HepG2 (cell line): ENCODE measurements around the gene ACTL7B. TPM values are rescaled to one million over a fixed set of nuclear protein-coding genes. Genes with fewer than 3 reads are reported as not detected.

Experiments
- EP300 ChIP-seq, 3 experiments: sonication (generic) in 1 of 3; formaldehyde crosslinking in 1 of 3; IDR thresholded peaks; 2 replicates each; pipeline versions ENCODE4 v1.5.1 to v1.6.1; 2011 to 2020; ENCODE audit warnings: low read depth in 2 of 3, low read length in 2 of 3, borderline replicate concordance in 1 of 3, improper control_type of control experiment in 1 of 3, mild to moderate bottlenecking in 1 of 3, missing genetic modification reagents in 1 of 3, moderate library complexity in 1 of 3
- FOXA3 ChIP-seq: IDR thresholded peaks from 2 replicates; pipeline ENCODE4 v1.6.1; 2016; ENCODE audit warnings: missing genetic modification reagents, missing compliant biosample characterization
- HMGA1 ChIP-seq: sonication (generic); formaldehyde crosslinking; conservative IDR thresholded peaks from 2 replicates; pipeline ENCODE4 v1.4.0; 2020; ENCODE audit warnings: missing genetic modification reagents
- KLF12 ChIP-seq: sonication (generic); formaldehyde crosslinking; IDR thresholded peaks from 2 replicates; pipeline ENCODE4 v1.4.0; 2020; ENCODE audit warnings: missing genetic modification reagents, borderline replicate concordance
- MED13 ChIP-seq: sonication (generic); formaldehyde crosslinking; IDR thresholded peaks from 2 replicates; pipeline ENCODE4 v1.5.0; 2020; ENCODE audit warnings: missing genetic modification reagents
- NCOR1 ChIP-seq: fragments of 200-600 bp; sonication (generic); IDR thresholded peaks from 2 replicates; pipeline ENCODE4 v1.7.0; 2017; ENCODE audit warnings: antibody characterized with exemption, low read length, borderline replicate concordance
- PAWR ChIP-seq: sonication (generic); formaldehyde crosslinking; IDR thresholded peaks from 2 replicates; pipeline ENCODE4 v1.4.0; 2020; ENCODE audit warnings: missing genetic modification reagents, mild to moderate bottlenecking, borderline replicate concordance
- POLR2AphosphoS5 ChIP-seq: IDR thresholded peaks from 2 replicates; pipeline ENCODE4 v1.6.1; 2012; ENCODE audit warnings: low read depth, low read length
- SP1 ChIP-seq, 2 experiments: fragments of 450-650 bp in 1 of 2; sonication (generic) in 1 of 2; formaldehyde crosslinking in 1 of 2; IDR thresholded peaks; 2 replicates each; pipeline versions ENCODE4 v1.4.0 to v1.6.1; 2016 to 2020; ENCODE audit warnings: missing genetic modification reagents in 1 of 2
- SPEN ChIP-seq: sonication (generic); formaldehyde crosslinking; IDR thresholded peaks from 2 replicates; pipeline ENCODE4 v1.5.1; 2020; ENCODE audit warnings: low read depth, mild to moderate bottlenecking, missing genetic modification reagents
- TBX3 ChIP-seq: fragments of 450-650 bp; IDR thresholded peaks from 2 replicates; pipeline ENCODE4 v1.6.1; 2017; ENCODE audit warnings: antibody characterized with exemption, mild to moderate bottlenecking, inconsistent platforms, borderline replicate concordance
- ZFP36L1 ChIP-seq: sonication (generic); formaldehyde crosslinking; IDR thresholded peaks from 2 replicates; pipeline ENCODE4 v1.8.0; 2022; ENCODE audit warnings: mild to moderate bottlenecking, missing genetic modification reagents, moderate library complexity
- ZKSCAN1 ChIP-seq: fragments of 150-350 bp; IDR thresholded peaks from 2 replicates; pipeline ENCODE4 v1.6.1; 2014; ENCODE audit warnings: low read length
- ZMAT3 ChIP-seq: sonication (generic); formaldehyde crosslinking; conservative IDR thresholded peaks from 2 replicates; pipeline ENCODE4 v1.7.0; 2021; ENCODE audit warnings: missing genetic modification reagents
- ZMYM3 ChIP-seq: sonication (generic); formaldehyde crosslinking; IDR thresholded peaks from 2 replicates; pipeline ENCODE4 v1.5.1; 2020; ENCODE audit warnings: mild to moderate bottlenecking, missing genetic modification reagents
- ZNF101 ChIP-seq: sonication (generic); formaldehyde crosslinking; IDR thresholded peaks from 2 replicates; pipeline ENCODE4 v1.4.0; 2020; ENCODE audit warnings: mild to moderate bottlenecking, low read depth, missing genetic modification reagents, borderline replicate concordance
- ZNF335 ChIP-seq: sonication (generic); formaldehyde crosslinking; IDR thresholded peaks from 2 replicates; pipeline ENCODE4 v1.4.0; 2020; ENCODE audit warnings: missing genetic modification reagents
- ZNF354B ChIP-seq: sonication (generic); formaldehyde crosslinking; IDR thresholded peaks from 2 replicates; pipeline ENCODE4 v1.8.0; 2022; ENCODE audit warnings: mild to moderate bottlenecking, missing genetic modification reagents
- ZNF703 ChIP-seq: sonication (generic); formaldehyde crosslinking; IDR thresholded peaks from 2 replicates; pipeline ENCODE4 v1.5.1; 2020; ENCODE audit warnings: missing genetic modification reagents, mild to moderate bottlenecking, moderate library complexity, borderline replicate concordance
- polyA plus RNA-seq, 8 experiments: library from polyadenylated mRNA; depleted of rRNA in 3 of 8; stranded (reverse) in 7 of 8; unstranded in 1 of 8; fragments of >200 nt; fragmentation: Illumina TruSeq in 4 of 8; extraction: Trizol in 4 of 8; gene quantifications; 2 replicates each; pipeline versions ENCODE4 v1.2.1 to v1.2.3, GENCODE V29; 2011 to 2016; ENCODE audit warnings: low read depth in 4 of 8, missing spikeins in 1 of 8, mixed read lengths in 1 of 8; ENCODE audit not compliant: insufficient read depth in 1 of 8
- total RNA-seq, 5 experiments: library from RNA; depleted of rRNA; stranded (reverse); fragments of >200 nt; fragmentation: Illumina TruSeq; extraction: Trizol; gene quantifications; 2 replicates each; pipeline ENCODE4 v1.2.3, GENCODE V29; 2016; ENCODE audit warnings: low read depth in 1 of 5
- TF ChIP-seq, protein P1 (sequence below): sonication (generic); formaldehyde crosslinking; IDR thresholded peaks from 2 replicates; pipeline ENCODE4 v1.4.0; 2020; ENCODE audit warnings: missing genetic modification reagents, borderline replicate concordance
- TF ChIP-seq, protein P2 (sequence below): conservative IDR thresholded peaks from 2 replicates; pipeline ENCODE4 v1.6.1; 2018; ENCODE audit warnings: missing genetic modification reagents
- TF ChIP-seq, protein P3 (sequence below): sonication (generic); formaldehyde crosslinking; IDR thresholded peaks from 2 replicates; pipeline ENCODE4 v1.4.0; 2020; ENCODE audit warnings: missing genetic modification reagents
- TF ChIP-seq, protein P4 (sequence below): sonication (generic); formaldehyde crosslinking; IDR thresholded peaks from 2 replicates; pipeline ENCODE4 v1.8.0; 2022; ENCODE audit warnings: mild to moderate bottlenecking, missing genetic modification reagents; ENCODE audit not compliant: insufficient replicate concordance

Gene ACTL7B
- total and polyA plus RNA-seq, 2 of the 13 experiments (the other 11 are each of a cell fraction or from before 2014, with no cell fraction given) = 0.07 to 0.11 TPM

DNA sequence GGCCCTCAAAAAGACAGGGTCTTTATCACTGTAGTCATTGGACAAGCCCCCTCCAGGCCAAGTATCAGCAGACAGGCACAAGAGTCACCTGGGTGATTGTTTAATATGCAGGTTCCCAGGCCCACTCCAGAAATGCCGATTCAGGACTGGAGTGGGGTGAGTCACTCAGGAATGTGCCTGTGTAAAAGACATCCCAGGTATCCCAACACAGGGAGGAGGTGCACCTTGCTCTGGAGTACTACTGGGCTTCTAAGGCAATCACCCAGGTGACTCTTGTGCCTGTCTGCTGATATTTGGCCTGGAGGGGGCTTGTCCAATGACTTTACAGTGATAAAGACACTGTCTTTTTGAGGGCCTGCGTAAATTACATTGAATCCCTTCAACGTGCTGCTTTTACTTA lies 40.6 kb downstream of the ACTL7B start (continued):
- no peak for TF ChIP-seq NCOR1
- no peak for TF ChIP-seq PAWR (CRISPR knock-in tag)
- no peak for TF ChIP-seq ZMYM3 (CRISPR knock-in tag)
- TF ChIP-seq, protein P1, sequence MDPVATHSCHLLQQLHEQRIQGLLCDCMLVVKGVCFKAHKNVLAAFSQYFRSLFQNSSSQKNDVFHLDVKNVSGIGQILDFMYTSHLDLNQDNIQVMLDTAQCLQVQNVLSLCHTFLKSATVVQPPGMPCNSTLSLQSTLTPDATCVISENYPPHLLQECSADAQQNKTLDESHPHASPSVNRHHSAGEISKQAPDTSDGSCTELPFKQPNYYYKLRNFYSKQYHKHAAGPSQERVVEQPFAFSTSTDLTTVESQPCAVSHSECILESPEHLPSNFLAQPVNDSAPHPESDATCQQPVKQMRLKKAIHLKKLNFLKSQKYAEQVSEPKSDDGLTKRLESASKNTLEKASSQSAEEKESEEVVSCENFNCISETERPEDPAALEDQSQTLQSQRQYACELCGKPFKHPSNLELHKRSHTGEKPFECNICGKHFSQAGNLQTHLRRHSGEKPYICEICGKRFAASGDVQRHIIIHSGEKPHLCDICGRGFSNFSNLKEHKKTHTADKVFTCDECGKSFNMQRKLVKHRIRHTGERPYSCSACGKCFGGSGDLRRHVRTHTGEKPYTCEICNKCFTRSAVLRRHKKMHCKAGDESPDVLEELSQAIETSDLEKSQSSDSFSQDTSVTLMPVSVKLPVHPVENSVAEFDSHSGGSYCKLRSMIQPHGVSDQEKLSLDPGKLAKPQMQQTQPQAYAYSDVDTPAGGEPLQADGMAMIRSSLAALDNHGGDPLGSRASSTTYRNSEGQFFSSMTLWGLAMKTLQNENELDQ (CRISPR knock-in tag) = no peak
- TF ChIP-seq, protein P2, sequence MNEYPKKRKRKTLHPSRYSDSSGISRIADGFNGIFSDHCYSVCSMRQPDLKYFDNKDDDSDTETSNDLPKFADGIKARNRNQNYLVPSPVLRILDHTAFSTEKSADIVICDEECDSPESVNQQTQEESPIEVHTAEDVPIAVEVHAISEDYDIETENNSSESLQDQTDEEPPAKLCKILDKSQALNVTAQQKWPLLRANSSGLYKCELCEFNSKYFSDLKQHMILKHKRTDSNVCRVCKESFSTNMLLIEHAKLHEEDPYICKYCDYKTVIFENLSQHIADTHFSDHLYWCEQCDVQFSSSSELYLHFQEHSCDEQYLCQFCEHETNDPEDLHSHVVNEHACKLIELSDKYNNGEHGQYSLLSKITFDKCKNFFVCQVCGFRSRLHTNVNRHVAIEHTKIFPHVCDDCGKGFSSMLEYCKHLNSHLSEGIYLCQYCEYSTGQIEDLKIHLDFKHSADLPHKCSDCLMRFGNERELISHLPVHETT (CRISPR knock-in tag) = no peak
- TF ChIP-seq, protein P3, sequence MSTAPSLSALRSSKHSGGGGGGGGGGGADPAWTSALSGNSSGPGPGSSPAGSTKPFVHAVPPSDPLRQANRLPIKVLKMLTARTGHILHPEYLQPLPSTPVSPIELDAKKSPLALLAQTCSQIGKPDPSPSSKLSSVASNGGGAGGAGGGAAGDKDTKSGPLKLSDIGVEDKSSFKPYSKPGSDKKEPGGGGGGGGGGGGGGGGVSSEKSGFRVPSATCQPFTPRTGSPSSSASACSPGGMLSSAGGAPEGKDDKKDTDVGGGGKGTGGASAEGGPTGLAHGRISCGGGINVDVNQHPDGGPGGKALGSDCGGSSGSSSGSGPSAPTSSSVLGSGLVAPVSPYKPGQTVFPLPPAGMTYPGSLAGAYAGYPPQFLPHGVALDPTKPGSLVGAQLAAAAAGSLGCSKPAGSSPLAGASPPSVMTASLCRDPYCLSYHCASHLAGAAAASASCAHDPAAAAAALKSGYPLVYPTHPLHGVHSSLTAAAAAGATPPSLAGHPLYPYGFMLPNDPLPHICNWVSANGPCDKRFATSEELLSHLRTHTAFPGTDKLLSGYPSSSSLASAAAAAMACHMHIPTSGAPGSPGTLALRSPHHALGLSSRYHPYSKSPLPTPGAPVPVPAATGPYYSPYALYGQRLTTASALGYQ = no peak
- TF ChIP-seq ZMAT3 (CRISPR knock-in tag) = no peak
- TF ChIP-seq, protein P4, sequence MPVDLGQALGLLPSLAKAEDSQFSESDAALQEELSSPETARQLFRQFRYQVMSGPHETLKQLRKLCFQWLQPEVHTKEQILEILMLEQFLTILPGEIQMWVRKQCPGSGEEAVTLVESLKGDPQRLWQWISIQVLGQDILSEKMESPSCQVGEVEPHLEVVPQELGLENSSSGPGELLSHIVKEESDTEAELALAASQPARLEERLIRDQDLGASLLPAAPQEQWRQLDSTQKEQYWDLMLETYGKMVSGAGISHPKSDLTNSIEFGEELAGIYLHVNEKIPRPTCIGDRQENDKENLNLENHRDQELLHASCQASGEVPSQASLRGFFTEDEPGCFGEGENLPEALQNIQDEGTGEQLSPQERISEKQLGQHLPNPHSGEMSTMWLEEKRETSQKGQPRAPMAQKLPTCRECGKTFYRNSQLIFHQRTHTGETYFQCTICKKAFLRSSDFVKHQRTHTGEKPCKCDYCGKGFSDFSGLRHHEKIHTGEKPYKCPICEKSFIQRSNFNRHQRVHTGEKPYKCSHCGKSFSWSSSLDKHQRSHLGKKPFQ (CRISPR knock-in tag) = no peak
- no peak for TF ChIP-seq ZNF703 (CRISPR knock-in tag)
- no peak for TF ChIP-seq ZNF101 (CRISPR knock-in tag)
- TF ChIP-seq SP1 (IDR thresholded peaks at IDR 0.05) = no peak
- TF ChIP-seq SP1 (CRISPR knock-in tag; IDR thresholded peaks at IDR 0.05) = no peak
- TF ChIP-seq KLF12 (CRISPR knock-in tag) = no peak
- TF ChIP-seq TBX3 = no peak
- TF ChIP-seq ZKSCAN1 = no peak
- no peak for TF ChIP-seq ZFP36L1 (CRISPR knock-in tag)
- no peak for TF ChIP-seq MED13 (CRISPR knock-in tag)
- TF ChIP-seq EP300 (IDR thresholded peaks at IDR 0.05; ENCODE audit: low read depth in 2 of 2, low read length in 2 of 2) = no peak
- 0 out of 2 replicates have a peak, but pooled peaks have one; percentile 18 for TF ChIP-seq EP300 (CRISPR knock-in tag; IDR thresholded peaks at IDR 0.05; ENCODE audit: borderline replicate concordance)
- TF ChIP-seq ZNF335 (CRISPR knock-in tag) = no peak
- TF ChIP-seq FOXA3 (CRISPR knock-in tag) = no peak
- no peak for TF ChIP-seq HMGA1 (CRISPR knock-in tag)
- TF ChIP-seq ZNF354B (CRISPR knock-in tag) = no peak
- TF ChIP-seq POLR2AphosphoS5 = no peak
- no peak for TF ChIP-seq SPEN (CRISPR knock-in tag)
